Renal pelvis (tissue), 4 donors: ENCODE data around the gene HYAL3. TPM values are rescaled to one million over a fixed set of nuclear protein-coding genes. Genes with fewer than 3 reads are reported as not detected.
A peak's percentile ranks its signal among the peaks of the same experiment; 100 is the strongest.
"Not testable (repeated sequence)": the region's sequence is repeated elsewhere in the genome, so short reads cannot be mapped to it uniquely, and the experiment has no call there.

Experiments
- DNase-seq: peaks from one replicate; pipeline ENCODE4 v3.0.0-alpha.2; 2013
- polyA plus RNA-seq, 3 donors: library from polyadenylated mRNA; unstranded; fragments of 120-200 nt; gene quantifications; one replicate each; pipeline ENCODE4 v1.2.1, GENCODE V29; 2013; ENCODE audit not compliant: insufficient read length in 3 of 3

HYAL3 gene
- polyA plus RNA-seq, 3 donors, result 3.9 to 5.7 (median 4.0) TPM

DNA sequence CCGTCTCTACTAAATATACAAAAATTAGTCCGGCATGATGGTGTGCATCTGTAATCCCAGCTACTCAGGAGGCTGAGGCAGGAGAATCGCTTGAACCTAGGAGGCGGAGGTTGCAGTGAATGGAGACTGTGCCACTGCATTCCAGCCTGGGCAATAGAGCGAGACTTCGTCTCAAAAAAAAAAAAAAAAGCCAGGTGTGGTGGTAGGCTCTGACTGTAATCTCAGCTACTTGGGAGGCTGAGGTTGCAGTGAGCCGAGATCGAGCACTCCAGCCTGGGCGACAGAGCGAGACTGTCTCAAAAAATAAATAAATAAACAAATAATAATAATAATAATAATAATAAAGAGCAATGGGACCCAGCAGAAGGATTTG, 26.7 kb downstream of the HYAL3 start:
- DNase-seq, result not testable (repeated sequence)

DNA sequence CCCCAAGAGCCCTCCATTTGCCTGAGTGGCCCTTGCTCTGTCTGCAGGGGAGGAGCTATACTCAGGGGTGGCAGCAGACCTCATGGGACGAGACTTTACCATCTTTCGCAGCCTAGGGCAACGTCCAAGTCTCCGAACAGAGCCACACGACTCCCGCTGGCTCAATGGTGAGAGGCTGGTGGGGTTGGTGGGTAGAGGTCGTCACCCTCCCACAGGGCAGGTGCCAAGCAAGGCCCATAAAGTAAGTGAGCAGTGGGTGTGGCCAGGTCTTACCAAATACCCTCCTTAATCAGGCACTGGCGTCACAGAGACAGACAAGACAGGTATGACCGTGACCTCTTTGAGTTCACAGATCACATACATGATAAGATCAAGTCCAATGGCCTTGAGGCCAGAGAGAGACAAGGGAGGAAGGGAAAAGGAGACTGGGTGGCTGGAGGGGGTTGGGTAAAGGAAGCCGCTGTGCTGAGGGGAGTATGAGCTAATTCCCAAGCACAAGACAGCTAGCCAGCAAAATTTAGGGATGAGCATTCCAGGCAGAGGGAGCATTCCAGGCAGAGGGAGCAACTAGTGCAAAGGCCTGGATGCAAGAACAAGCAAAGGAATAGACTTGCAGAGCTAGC, 27.8 kb downstream of the HYAL3 start:
- DNase-seq, result no peak

DNA sequence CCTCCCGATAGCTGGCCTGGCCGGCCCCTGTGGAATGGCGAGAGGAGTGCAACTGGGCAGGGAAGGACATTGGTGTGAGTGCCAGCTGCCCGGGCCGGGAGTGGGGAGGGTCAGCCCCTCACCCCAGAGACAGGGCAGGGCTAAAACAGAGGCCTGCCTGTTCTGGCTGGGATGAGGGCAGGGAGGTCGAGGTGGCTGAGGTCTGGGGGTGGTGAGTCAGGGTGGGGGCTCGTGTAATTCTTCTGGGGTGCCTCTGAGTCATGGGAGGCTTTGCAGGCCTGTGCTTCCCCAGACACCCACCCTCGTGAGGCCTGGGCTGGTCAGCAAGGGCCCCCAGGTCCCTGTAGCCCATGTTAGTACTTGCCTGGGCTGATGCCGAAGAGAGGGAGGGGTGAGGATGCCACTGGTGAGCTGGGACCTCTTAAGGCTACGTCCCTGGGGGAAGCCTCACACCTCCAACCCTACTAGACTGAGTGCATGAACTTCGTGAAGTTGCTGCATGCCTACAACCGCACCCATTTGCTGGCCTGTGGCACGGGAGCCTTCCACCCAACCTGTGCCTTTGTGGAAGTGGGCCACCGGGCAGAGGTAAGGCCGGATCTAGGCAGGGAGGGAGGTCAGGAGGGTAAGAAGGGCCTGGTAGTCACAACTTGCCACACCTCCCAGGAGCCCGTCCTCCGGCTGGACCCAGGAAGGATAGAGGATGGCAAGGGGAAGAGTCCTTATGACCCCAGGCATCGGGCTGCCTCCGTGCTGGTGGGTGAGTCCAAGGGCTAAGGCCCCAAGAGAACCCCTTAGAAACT, 28.6 kb downstream of the HYAL3 start:
- no peak for DNase-seq

DNA sequence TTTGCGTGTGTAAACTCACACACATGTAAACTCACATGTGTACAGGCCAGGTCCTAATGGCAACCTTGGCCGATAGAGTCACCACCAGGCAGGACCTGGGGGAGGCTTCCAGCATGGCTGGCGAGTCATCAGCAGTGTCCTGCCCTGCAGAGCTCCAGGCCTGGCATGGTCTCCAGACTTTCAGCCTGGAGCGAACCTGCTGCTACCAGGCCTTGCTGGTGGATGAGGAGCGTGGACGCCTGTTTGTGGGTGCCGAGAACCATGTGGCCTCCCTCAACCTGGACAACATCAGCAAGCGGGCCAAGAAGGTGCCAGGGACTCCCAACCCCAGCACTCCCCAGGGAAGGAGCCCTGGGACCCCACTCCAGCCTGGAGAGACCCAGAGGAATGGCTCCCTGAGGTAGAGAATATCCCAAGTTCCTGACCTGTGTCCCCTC, 29.2 kb downstream of the HYAL3 start:
- no peak for DNase-seq

DNA sequence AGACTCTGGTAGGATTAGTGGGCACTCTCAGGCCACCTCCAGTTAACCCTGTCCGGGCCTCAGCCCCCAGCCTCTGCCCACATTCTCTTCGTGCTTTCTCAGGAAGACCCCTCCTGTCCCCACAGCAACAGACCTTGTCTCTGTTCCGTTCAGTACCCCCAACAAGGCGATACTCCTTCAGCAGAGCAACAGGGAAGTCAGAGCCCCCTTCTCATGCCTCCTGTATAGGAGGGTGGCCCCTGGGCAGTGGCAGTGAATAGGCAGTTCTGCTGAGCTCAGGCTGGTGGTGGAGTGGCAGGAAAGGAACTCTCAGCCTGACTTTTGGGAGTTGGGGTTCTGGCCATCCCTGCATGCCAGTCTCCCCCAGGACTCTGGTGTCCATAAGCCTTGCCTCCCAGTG, 29.7 kb downstream of the HYAL3 start:
- DNase-seq, result no peak

DNA sequence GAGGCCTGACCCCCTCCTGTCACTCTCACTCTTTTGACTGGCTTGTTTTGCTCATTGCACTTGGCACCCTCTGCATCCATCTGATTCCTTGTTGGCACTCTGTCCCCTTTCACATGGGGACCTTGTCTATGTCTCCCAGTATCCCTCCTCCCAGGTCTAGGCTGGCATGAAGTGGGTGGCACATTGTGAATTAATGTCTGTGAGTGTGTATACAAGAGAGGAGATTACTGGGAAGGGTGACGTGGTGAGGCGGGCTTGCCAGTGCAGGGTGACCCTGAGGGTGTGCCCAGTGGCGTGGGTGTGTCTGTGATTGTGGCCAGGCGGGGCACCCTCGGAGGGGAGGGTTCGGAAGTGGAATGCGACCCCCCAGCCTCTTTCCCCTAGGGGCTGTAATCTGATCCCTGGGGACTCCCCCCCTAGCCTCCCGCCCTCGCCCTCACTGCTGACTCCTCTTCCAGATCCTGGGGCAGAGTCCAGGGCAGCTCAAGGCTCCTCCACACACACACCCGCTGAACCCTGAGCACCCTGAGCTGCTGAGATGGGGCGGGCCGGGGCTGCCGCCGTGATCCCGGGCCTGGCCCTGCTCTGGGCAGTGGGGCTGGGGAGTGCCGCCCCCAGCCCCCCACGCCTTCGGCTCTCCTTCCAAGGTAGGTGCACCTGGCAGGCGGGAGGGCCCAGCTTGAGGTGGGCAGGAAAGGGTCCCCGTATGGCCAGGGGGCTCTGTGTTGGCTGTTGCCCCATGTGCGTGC, 30.3 kb downstream of the HYAL3 start, which contains the start of gene SEMA3B:
SEMA3B (plus strand) TSS at position 445 of the 749 bp plus-strand sequence; CDS start at position 539, 94 bp downstream.
- DNase-seq, result peak; percentile 72

DNA sequence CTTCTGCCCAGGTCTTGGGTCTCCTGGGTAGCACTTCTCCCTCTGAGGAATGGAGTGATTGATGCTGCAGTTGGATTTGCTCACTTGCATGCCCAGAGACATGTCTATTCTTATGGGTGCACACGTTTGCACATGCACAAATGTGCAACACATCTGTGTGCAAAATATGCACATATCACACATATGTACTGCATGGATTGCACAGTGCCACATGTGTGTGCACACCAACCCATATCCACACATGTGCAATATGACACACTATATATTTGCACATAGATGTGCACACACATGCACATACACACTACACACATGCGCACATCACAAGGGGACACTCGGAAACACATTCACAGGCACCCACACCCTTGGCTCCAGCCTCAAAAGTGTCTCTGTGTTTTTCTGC, 30.9 kb downstream of the HYAL3 start:
- no peak for DNase-seq

DNA sequence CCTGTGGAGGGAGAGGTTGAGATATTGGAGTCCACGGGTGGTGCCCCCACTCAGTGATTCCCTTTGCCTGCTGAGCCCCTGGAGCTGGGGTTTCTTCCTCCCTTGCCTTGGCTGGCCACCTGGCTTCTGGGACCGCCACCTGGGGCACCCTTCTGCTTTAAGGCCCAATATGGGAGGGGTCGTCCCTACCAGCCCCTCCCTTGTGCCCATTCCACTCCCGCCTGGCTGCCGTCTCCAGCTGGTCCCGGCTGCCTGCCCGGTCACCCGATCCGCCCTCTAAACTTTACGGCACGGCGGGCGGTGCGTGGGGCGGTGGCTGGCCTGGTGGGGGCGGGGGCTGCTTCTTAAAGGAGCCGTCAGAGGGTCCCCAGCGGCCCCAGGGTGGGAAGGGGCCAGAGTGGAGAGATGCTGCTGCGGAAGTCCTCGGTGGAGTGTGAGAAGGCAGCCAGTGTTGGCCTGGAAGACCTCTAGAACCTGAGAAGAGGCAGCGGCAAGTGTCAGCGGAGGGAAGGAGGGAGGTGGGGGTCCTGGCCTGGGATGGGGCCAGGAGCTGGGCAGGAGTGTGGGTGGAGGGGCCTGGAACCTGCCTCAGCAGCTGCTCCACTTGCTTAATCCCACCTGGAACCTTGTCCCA, 31.8 kb downstream of the HYAL3 start:
- DNase-seq, result peak; percentile 73

DNA sequence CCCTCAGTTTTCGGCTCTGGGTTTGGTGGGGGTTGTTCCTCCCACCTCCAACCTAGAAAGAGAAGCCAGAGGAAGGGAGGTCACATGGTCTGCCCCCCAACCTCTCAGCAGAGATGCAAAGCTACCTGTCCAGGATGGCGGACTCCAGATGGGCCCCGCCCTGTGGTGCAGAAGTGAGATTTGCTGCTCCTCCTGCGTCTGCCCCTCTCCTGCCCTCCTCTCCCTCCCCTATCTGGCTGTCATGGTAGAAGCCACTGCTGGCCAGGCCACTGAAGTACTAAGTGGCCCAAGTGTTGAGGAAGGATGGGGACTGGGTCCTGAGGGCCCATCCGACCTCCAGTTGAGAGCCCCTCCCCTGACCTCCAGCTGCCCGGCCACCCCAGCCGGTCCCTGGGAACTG, 32.4 kb downstream of the HYAL3 start:
- no peak for DNase-seq

DNA sequence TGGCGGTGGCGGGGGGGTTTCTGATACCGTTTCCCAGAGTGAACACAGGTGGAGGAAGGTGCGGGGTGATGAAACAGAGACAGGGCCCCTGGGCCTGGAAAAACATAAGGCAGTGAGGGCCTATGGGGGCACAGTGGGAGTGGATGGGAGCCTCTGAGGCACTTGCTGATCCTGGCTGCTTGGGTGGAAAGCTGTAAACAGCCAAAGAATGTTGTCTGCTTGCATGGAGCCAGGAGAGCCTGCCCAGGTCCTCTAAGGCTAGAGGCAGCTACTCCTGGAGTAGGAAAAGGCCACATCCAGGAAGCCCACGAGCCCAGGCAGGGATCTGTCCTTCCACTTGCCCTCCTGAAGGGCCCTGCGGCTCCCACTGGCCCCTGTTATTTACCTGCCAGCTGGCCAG, 33.2 kb downstream of the HYAL3 start:
- DNase-seq, result no peak

DNA sequence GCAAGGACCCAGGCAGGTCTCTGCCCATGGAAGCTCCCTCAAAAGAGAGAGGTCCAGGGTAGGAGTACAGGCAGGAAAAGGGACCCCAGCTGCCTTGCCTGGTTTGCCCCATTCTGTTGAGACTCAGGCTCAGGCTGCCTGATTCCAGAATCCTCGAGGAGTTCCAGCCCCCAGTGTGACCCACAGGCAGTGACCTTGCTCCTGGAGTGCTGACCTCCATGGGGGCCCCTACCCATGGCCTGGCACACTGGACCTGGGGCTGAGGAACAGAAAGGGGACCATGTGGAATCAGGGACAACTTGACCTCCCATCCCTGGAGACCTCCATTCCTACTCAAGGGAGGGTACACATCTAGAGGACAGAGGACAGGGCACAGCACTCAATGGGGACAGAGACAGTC, 33.6 kb downstream of the HYAL3 start:
- DNase-seq, result no peak

DNA sequence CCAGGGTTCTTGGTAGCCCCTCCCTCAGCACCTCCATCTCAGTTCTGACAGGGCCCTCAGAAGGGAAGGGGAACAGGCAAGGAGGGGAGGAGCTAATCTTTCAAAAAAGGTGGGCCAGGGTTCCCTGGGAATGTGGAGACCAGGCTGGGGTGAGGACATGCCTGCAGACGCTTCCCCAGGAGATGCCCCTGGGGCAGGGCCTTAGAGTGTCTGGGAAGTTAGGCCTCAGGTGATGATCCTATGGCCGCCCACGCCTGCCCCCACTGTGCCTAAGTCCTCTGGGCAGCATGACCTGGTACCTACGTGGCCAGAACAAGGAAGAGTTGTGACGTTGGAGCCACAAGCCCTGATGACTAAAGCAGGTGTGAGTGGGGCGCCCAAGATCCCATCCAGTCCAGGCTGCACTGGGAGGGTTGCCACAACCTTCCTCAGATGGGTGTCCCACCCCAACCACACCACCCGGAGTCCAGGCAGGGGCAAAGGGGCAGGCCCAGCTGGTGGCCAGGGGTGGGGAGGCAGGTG, 34.2 kb downstream of the HYAL3 start:
- DNase-seq, result no peak

DNA sequence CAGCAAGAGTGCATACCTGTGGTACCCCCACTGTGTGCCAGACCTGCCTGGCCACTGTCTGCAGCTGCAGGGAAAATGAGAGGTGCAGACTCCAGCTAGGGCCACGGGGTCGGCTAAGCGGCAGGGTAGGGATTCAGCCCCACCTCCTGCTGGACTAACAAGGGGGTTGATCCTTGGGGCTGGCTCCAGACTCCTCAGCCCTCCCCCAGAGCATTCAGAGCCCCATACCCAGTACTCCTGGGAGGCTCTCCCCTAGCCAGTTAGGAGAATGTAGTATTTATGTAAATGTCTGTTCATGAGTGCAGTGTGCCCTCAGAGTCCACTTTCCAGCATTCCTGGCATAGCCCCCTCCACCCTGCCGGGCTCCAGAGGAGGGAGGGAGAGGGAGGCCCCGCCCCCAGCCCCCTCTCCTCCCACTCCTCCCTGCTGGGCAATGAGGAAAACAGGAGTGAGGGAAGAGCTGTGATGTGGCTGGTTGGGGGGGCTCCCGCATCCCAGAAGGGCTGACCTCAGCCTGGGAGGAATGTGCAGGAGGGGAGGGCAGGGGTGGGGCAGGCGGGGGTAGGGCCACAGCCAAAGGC, 34.7 kb downstream of the HYAL3 start:
- DNase-seq, result peak; percentile 98

DNA sequence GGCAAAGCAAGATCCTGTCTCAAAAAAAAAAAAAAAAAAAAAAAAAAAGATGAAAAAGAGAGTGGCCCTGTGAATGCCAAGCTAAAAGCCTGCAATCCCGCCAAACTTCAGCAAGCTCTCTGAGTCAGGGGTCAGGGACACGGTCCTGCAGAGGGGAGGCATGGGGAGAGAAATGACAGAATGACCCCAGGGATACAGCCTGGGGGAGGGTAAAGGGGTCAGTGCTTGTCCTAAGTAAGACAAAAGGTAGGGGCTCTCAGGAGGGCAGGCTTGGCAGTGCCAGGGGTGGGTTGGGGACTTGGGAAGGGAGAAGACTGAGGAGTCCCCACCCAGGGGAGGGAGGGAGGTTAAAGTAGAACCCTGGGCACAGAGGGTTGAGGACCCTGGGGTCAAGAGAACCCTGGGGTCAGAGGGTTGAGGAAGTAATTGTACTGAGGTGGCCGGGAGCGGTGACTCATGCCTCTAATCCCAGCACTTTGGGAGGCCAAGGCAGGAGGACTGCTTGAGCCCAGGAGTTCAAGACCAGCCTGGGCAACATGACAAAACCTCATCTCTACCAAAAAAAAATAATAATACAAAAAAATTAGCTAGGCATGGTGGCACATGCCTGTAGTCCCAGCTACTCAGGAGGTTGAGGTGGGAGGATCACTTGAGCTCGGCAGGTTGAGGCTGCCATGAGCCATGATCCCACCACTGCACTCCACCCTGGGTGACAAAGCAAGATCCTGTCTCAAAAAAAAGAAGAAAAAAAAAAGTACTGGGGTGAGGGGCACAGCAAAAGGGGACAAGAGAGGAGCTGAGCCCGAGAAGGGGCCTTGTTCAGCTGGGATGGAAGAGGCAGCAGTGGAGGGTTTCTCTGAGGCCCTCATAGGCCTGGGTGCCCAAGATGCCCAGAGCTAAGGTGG, 35.5 kb downstream of the HYAL3 start:
- DNase-seq, result no peak

DNA sequence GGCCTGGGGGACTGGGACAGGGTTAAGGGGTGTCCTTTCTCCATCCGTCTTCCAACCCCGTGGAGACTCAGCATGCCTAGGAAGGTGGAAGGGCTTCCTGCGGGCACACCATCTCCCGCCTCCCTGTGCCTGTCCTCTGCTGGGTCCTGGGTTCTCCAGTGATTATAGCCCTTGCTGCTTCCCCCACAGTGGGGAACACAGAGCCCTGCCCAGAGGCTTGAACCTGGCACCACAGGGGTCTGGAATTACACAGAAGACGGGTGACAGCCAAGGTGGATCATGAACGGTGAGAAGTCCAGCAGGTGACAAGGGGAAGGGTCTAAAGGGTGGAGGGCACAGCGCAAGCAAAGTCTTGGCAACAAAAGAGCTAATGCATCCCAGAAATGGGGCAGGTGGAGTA, 36.4 kb downstream of the HYAL3 start:
- DNase-seq, result no peak

DNA sequence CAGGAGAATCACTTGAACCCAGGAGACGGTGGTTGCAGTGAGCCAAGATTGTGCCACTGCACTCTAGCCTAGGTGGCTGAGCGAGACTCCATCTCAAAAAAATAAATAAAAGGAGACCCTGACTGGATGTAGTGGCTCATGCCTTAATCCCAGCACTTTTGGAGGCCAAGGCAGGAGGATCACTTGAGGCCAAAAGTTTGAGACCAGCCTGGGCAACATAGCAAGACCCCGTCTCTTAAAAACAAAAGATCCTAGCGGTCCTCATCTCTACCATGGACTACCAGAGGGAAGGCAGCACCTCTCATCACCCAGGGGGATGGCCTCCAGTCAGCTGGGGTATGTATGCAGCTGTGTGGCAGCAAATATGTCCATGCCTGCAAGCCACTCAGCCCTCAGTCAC, 37.0 kb downstream of the HYAL3 start:
- DNase-seq, result not testable (repeated sequence)

DNA sequence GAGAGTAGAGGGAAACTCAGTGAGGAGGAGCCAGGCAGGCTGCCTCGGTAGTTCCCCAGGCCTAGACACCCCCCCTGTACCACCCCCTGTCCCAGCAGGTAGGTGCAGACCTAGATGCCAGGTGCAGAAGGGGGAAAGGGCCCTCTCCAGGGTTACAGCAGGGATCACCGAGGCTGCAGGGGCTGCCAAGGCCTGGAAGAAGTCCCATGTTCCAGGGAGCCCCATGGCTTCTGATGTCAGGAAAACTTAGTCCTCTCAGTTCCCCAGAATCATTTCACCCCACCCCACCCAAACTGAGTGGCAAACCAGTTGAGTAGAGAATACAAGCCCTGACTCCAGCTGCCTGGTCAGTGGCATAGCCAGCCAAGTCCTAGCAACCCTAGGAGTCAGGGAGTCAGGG, 37.7 kb downstream of the HYAL3 start:
- DNase-seq, result no peak

DNA sequence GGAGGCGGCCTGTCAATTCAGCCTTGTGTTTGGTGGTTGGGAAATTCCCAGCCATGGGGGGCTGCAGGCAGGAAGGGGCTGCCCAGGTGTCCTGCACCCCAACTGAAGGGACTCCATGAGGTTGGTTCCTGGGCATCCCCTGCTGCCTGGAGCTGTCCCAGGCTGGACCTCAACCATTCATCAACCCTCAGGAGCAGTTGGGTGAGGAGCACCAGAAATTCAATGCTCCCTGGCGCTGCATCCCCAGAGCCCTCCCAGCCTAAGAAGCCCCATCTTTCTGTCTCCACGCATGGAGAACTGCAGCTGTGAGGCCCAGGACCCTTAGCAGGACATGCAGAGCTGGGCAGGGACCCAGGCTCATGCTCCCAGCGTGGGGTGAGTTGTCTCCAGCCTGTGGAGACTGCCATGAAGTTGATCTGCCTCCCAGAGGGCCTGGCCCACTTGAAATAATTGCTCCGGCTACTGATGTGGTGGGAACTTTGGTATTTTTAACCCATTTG, 38.2 kb downstream of the HYAL3 start:
- DNase-seq, result no peak

DNA sequence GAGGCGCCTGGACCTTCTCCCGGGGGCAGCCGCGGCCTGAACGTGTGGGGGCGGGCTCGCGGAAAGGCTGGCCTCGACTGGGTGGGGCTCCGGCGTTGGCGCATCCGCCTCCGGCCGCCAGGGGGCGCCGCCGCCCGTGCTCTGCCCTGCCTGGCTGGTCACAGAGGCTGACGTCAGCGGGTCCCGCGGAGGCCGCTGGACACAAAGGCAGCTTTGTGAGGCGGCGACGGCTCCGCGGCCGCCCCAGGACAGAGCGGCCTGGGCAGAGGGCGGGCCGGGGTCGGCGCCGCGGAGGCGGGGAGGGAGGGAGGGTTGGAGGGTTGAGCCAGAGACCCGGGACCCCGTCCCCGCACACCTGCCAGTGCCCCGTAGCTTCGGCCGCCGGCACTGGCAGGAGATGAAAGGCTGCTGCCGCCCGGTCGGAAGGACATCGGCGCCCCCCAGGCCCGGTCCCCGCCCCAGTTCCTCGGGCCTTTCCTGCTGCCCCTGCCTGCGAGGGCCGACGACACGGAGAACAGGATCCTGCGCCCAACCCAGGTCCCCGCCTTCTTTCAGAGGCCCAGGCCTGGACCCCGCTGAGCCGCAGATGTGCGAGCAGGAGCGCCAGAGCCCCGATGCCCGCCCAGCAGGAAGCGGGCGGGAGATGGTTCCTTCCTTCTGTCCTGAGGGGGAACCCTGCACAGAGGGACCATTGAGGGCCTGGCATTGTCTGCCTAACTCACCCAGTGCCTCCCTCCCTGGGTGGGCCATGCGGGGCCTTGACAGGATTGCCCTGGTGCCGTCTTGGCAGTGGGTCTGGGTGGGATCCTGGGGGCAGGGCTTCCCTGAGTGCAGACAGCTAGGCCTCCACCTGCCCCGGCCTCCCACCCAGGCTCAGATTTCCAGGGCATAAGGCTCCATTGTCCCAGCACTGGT, 38.9 kb downstream of the HYAL3 start:
- DNase-seq, result peak; percentile 92
